ENCODE data around the gene PTH2.

The PTH2 gene

GRCh38 chr19:49442354-49442753, 19.1 kb upstream of the PTH2 start:
- no peak for DNase-seq (ENCODE audit: extremely low read depth, low read depth)
- H3K4me3 ChIP-seq (replicated peaks; ENCODE audit: low read depth, low read length): no peak overlapping the region

GRCh38 chr19:49441960-49442350, 18.7 kb upstream of the PTH2 start:
- no peak for DNase-seq (ENCODE audit: extremely low read depth, low read depth)
- no peak for TF ChIP-seq CTCF (IDR thresholded peaks at IDR 0.05; ENCODE audit: low read depth, low read length, missing control alignments)
- no peak overlapping the region for H3K4me3 ChIP-seq (replicated peaks; ENCODE audit: low read depth, low read length)

More at GRCh38 chr19:49442354-49442753, 19.1 kb upstream of the PTH2 start:
- TF ChIP-seq CTCF (IDR thresholded peaks at IDR 0.05; ENCODE audit: low read depth, low read length, missing control alignments): no peak

DNA sequence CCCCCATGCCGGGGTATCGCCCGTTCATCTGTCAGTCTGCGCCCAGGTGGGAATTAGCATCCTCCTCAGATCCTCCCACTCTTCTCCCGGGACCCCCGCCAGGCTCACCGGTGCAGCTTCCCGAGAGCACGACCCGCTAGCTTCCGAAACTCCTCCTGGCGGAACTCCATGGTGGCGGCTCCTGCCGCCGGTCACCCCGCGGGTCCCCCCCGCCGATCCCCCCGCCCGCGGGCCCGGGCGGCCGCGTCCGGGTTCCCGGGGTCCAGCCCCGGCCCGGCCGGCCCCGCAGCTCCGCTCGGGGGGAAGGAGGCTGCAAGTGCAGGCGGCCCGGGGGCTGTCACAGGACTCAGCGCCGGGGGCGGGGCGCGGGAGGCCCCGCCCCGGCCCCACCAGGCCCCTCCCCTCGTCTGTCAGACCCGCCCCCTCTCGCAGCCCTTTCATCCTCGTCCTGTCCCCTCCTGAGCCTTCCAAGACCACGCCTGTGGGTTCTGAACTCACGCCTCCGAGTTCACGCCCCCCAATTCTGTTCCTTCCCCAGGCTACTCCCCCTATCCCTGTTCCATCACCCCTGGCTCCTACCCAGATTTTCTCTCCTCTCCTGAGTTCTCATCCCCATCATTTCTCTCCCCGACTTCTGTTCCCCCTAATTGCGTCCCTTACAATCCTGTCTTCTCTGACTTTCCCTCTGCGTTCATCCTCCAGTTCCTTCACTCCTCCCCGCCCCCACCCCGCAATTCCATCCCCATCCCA, 18.1 kb upstream of the PTH2 start, which contains the start of gene SLC17A7:
TSS of gene SLC17A7 (minus strand) at position 318 of the 750 bp plus-strand sequence. CDS start at position 170, 148 bp downstream.
- TF ChIP-seq CTCF (IDR thresholded peaks at IDR 0.05; ENCODE audit: low read depth, low read length, missing control alignments): no peak
- no peak within 1 kb of the TSS for H3K4me3 ChIP-seq (replicated peaks; ENCODE audit: low read depth, low read length)
- DNase-seq (ENCODE audit: extremely low read depth, low read depth): no peak

- no peak for DNase-seq (ENCODE audit: extremely low read depth, low read depth)
- no peak for TF ChIP-seq CTCF (IDR thresholded peaks at IDR 0.05; ENCODE audit: low read depth, low read length, missing control alignments)
- H3K4me3 ChIP-seq (replicated peaks; ENCODE audit: low read depth, low read length): no peak overlapping the region
Measured at GRCh38 chr19:49440439-49441209, 17.4 kb upstream of the PTH2 start.

DNA sequence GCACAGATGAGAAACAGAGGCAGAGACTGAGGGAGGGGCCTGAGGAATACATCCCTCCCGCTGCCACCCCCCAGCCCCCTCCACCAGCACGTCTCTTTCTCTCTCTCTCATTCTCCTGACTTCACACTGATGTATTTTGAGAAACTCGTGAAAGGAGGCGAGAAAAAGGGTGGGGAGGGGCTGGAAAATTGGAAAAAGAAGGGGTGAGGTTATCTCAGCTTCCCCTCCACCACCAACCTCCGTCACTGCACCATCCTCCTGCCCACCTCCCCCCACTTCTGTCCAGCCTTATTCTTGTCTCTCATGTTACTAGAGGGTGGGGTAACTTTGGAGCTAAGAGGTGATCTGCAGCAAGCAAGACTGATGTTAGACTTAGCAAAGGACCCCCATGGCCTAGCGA, 16.6 kb upstream of the PTH2 start:
- DNase-seq (ENCODE audit: extremely low read depth, low read depth): no peak
- no peak overlapping the region for H3K4me3 ChIP-seq (replicated peaks; ENCODE audit: low read depth, low read length)
- TF ChIP-seq CTCF (IDR thresholded peaks at IDR 0.05; ENCODE audit: low read depth, low read length, missing control alignments): no peak

DNA sequence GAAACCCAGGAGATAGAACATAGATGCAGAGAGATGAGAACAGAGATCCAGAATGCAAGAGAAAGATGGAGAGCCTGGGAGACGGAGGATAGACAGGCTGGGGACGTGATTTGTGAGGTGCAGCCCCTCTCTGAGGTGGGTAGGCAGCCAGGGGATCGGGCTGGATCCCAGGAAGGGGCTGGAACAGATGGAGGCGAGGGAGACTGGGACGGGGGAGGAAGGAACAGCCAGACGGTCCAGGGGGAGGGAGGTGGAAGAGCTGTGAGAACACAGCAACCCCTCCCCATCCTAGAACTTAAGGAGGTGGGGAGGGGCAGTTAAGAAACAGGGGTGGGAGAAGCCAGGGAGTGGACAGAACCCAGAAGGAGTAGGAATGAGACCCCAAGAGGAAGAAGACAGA, 15.0 kb upstream of the PTH2 start:
- TF ChIP-seq CTCF (IDR thresholded peaks at IDR 0.05; ENCODE audit: low read depth, low read length, missing control alignments): no peak
- H3K4me3 ChIP-seq (replicated peaks; ENCODE audit: low read depth, low read length): no peak overlapping the region
- no peak for DNase-seq (ENCODE audit: extremely low read depth, low read depth)

Data from HFF-Myc (cell line).